ENCODE measurements around the gene PTPN5. TPM values are rescaled to one million over a fixed set of nuclear protein-coding genes. Genes with fewer than 3 reads are reported as not detected.

The PTPN5 gene
- total and polyA plus RNA-seq, 4 donors: not detected

DNA sequence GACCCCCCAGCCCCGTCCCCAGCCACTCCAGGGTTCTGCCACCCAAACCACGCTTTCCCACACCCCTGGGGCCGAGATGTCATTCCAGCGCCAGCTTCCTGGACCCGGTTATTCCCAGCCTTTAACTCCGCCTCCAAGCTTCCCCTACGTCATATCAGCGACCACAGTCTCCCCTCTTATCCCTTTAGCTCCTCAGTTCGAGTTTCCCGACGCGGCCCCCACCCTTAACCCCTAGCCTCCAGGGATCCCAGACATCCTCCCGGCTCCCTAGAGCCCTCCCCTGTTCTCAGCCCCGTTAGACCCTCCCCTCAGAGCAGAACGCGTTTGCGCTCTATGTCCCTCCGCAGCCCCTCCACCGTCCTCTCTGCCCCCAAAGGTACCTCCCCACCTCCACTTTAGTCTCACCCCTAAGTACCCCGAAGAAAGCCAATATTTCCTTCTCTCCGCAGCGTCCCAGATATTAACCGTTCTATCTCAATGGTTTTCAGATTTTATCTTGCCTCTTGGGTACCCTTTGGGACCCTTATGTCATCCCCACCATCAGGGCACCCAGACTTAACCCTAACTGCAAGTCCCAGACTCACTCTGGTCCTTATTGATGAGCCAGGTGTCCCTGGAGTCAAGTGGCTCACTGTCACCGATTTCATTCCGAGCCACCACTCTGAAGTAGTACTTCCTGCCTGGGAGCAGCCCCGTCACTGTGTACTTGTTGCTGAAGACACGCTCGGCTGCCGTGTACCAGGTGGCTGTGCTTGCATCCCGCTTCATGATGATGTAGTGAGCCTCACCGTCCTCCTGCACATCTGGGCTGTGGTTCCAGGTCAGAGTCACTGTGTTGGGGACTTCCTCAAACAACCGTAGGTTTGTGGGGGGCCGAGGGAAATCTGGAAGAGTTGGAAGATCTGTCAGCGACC, 85.0 kb downstream of the PTPN5 start:
- no peaks in the 10 kb centered on the region for H3K27me3 ChIP-seq (ENCODE audit: control insufficient read depth in 4 of 4, insufficient read depth in 4 of 4, low read length in 3 of 4)
- TF ChIP-seq, protein P1, sequence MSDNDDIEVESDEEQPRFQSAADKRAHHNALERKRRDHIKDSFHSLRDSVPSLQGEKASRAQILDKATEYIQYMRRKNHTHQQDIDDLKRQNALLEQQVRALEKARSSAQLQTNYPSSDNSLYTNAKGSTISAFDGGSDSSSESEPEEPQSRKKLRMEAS (IDR thresholded peaks at IDR 0.05): no peak
- TF ChIP-seq HNF4A (conservative IDR thresholded peaks at IDR 0.05) (no peak), YY1 (IDR thresholded peaks at IDR 0.05) (no peak), FOXA2 (IDR thresholded peaks at IDR 0.05) (no peak), JUND (IDR thresholded peaks at IDR 0.05) (no peak), NR2F2 (IDR thresholded peaks at IDR 0.05) (peak; percentile 31)
- TF ChIP-seq, protein P2, sequence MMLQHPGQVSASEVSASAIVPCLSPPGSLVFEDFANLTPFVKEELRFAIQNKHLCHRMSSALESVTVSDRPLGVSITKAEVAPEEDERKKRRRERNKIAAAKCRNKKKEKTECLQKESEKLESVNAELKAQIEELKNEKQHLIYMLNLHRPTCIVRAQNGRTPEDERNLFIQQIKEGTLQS (IDR thresholded peaks at IDR 0.05): no peak
- no peaks in the 10 kb centered on the region for H3K9me3 ChIP-seq (ENCODE audit: control insufficient read depth in 4 of 4, low read length in 3 of 4)
- H3K4me1 ChIP-seq (ENCODE audit: control insufficient read depth in 4 of 4, insufficient read depth in 4 of 4, low read length in 3 of 4): peaks cover 2 to 17% (median 7%) of the 10 kb centered on the region in 4 donors
- peak overlapping the region in 1 of 2 donors; percentile 65 for H3K9ac ChIP-seq (ENCODE audit: low read depth in 1 of 2, low read length in 2 of 2)
- DNase-seq (ENCODE audit: low spot score): no peak
- peak overlapping the region in 1 of 2 donors; percentile 48 for H3K27ac ChIP-seq (ENCODE audit: low read depth in 1 of 2, low read length in 2 of 2)
- WGBS: 12% methylated on average over 34 of the region's 34 CpGs
- H3K36me3 ChIP-seq (ENCODE audit: control insufficient read depth in 4 of 4, insufficient read depth in 3 of 4, low read depth in 1 of 4, low read length in 3 of 4): peaks cover 0 to 4% (median 0%) of the 10 kb centered on the region in 4 donors
- peak overlapping the region; percentile 14 to 43 (median 40) for H3K4me3 ChIP-seq (ENCODE audit: low read depth in 1 of 3, low read length in 3 of 3)

DNA sequence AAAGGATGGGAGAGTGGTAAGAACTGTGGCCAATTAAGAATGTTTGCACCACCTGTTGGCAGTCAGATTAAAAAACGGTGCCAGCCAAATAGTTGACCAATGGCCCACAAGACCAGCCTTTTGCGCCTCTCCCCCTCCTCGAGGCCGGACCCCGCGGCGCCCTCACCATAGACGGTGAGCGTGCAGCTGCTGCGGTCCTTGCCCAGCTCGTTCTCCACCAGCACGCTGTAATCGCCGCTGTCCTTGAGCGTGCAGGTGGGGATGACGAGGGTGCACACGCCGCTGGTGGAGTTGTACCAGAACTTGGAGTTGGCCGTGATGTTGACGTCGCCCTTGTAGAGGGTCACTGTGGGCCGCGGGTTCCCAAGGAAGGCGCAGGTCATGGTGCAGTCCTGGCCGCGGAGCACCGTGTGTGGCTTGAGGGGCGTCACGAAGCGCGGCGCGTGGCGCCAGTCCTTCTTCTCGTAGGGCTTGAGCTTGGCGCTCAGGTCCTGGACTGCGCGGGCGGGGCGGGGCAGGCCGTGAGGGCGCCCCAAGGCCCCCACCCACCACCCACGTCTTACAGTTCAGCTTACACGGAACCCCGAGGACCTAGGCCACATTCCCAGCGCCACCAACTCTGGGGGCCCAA, 85.8 kb downstream of the PTPN5 start:
- peaks cover 0 to 4% (median 0%) of the 10 kb centered on the region in 4 donors for H3K36me3 ChIP-seq (ENCODE audit: control insufficient read depth in 4 of 4, insufficient read depth in 3 of 4, low read depth in 1 of 4, low read length in 3 of 4)
- no peaks in the 10 kb centered on the region for H3K27me3 ChIP-seq (ENCODE audit: control insufficient read depth in 4 of 4, insufficient read depth in 4 of 4, low read length in 3 of 4)
- WGBS: 6% methylated on average over 46 of the region's 46 CpGs
- no peaks in the 10 kb centered on the region for H3K9me3 ChIP-seq (ENCODE audit: control insufficient read depth in 4 of 4, low read length in 3 of 4)
- no peak for DNase-seq (ENCODE audit: low spot score)
- no peak overlapping the region for H3K27ac ChIP-seq (ENCODE audit: low read depth in 1 of 2, low read length in 2 of 2)
- no peak overlapping the region for H3K9ac ChIP-seq (ENCODE audit: low read depth in 1 of 2, low read length in 2 of 2)
- TF ChIP-seq RXRA (IDR thresholded peaks at IDR 0.05) (no peak), FOXA1 (IDR thresholded peaks at IDR 0.05) (no peak), TAF1 (conservative IDR thresholded peaks at IDR 0.05) (no peak), HNF4G (IDR thresholded peaks at IDR 0.05) (no peak), FOXA2 (IDR thresholded peaks at IDR 0.05) (no peak), GABPA (IDR thresholded peaks at IDR 0.05 in 1 of 2, conservative IDR thresholded peaks at IDR 0.05 in 1 of 2) (no peak)
- TF ChIP-seq, protein P3, sequence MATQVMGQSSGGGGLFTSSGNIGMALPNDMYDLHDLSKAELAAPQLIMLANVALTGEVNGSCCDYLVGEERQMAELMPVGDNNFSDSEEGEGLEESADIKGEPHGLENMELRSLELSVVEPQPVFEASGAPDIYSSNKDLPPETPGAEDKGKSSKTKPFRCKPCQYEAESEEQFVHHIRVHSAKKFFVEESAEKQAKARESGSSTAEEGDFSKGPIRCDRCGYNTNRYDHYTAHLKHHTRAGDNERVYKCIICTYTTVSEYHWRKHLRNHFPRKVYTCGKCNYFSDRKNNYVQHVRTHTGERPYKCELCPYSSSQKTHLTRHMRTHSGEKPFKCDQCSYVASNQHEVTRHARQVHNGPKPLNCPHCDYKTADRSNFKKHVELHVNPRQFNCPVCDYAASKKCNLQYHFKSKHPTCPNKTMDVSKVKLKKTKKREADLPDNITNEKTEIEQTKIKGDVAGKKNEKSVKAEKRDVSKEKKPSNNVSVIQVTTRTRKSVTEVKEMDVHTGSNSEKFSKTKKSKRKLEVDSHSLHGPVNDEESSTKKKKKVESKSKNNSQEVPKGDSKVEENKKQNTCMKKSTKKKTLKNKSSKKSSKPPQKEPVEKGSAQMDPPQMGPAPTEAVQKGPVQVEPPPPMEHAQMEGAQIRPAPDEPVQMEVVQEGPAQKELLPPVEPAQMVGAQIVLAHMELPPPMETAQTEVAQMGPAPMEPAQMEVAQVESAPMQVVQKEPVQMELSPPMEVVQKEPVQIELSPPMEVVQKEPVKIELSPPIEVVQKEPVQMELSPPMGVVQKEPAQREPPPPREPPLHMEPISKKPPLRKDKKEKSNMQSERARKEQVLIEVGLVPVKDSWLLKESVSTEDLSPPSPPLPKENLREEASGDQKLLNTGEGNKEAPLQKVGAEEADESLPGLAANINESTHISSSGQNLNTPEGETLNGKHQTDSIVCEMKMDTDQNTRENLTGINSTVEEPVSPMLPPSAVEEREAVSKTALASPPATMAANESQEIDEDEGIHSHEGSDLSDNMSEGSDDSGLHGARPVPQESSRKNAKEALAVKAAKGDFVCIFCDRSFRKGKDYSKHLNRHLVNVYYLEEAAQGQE (IDR thresholded peaks at IDR 0.05): no peak
- peak overlapping the region in 2 of 3 donors; percentile 40 to 49 for H3K4me3 ChIP-seq (ENCODE audit: low read depth in 1 of 3, low read length in 3 of 3)
- peaks cover 2 to 17% (median 7%) of the 10 kb centered on the region in 4 donors for H3K4me1 ChIP-seq (ENCODE audit: control insufficient read depth in 4 of 4, insufficient read depth in 4 of 4, low read length in 3 of 4)
